Chondrocyte (in vitro differentiated cells): ENCODE results near the gene RXYLT1. TPM values are rescaled to one million over a fixed set of nuclear protein-coding genes. Genes with fewer than 3 reads are reported as not detected.
A peak's percentile ranks its signal among the peaks of the same experiment; 100 is the strongest.

Experiments used
- DNase-seq: peaks from one replicate; pipeline ENCODE4 v3.0.0; 2021; ENCODE audit warnings: mixed read lengths, low spot score
- H3K27ac Mint-ChIP-seq: one replicate; pipeline ENCODE4 v1.8.0; 2021; ENCODE audit warnings: mild to moderate bottlenecking, moderate library complexity, mixed read lengths; ENCODE audit not compliant: unreplicated experiment
- H3K27me3 Mint-ChIP-seq: 2 replicates; pipeline ENCODE4 v1.8.0; 2021; ENCODE audit warnings: low read depth, mixed read lengths
- H3K36me3 Mint-ChIP-seq: 2 replicates; pipeline ENCODE4 v1.8.0; 2021; ENCODE audit warnings: low read depth, mixed read lengths
- H3K4me1 Mint-ChIP-seq: 2 replicates; pipeline ENCODE4 v1.8.0; 2021; ENCODE audit warnings: low read depth, mild to moderate bottlenecking, mixed read lengths
- H3K4me3 Mint-ChIP-seq: one replicate; pipeline ENCODE4 v1.8.0; 2021; ENCODE audit warnings: mild to moderate bottlenecking, moderate library complexity, mixed read lengths; ENCODE audit not compliant: unreplicated experiment
- H3K9me3 Mint-ChIP-seq: 2 replicates; pipeline ENCODE4 v1.8.0; 2021; ENCODE audit warnings: low read depth, mixed read lengths
- total RNA-seq: library from RNA; stranded (reverse); gene quantifications from 3 replicates; pipeline ENCODE4 v1.2.1, GENCODE V29; 2021
- TF ChIP-seq, protein P1 (sequence below): fragments of 200-600 bp; sonication (generic); IDR thresholded peaks from 2 replicates; pipeline ENCODE4 v1.5.0; 2021; ENCODE audit warnings: antibody characterized with exemption, mild to moderate bottlenecking, moderate library complexity

RXYLT1 gene
- total RNA-seq, 1 donor from 2014 or later = 14.4 TPM

DNA sequence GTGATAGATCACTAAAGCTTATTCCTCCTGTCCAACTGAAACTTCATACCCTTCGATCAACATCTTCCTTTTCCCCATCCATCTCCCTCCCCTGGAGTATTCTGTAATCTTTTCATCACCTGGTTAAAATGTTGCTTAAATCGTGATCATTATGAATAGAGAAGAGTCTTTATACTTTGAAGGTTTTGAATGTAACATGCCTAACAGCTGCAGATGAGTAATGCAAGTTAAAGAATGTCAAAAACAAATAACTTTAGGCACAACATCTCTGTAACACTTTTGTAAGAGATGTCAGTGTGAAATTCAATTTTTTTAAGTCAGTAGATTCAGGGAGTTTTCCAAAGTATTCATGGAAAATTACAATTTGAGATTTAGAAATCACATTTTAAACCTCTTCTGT is 25.0 kb downstream of the RXYLT1 start:
- H3K9me3 Mint-ChIP-seq = no peaks in the 10 kb centered on the region
- peak overlapping the region; percentile 1 for H3K27ac Mint-ChIP-seq
- H3K36me3 Mint-ChIP-seq = peaks cover 4% of the 10 kb centered on the region
- no peak overlapping the region for H3K4me3 Mint-ChIP-seq
- H3K4me1 Mint-ChIP-seq = peaks cover 19% of the 10 kb centered on the region
- no peaks in the 10 kb centered on the region for H3K27me3 Mint-ChIP-seq
- no peak for DNase-seq
- TF ChIP-seq, protein P1, sequence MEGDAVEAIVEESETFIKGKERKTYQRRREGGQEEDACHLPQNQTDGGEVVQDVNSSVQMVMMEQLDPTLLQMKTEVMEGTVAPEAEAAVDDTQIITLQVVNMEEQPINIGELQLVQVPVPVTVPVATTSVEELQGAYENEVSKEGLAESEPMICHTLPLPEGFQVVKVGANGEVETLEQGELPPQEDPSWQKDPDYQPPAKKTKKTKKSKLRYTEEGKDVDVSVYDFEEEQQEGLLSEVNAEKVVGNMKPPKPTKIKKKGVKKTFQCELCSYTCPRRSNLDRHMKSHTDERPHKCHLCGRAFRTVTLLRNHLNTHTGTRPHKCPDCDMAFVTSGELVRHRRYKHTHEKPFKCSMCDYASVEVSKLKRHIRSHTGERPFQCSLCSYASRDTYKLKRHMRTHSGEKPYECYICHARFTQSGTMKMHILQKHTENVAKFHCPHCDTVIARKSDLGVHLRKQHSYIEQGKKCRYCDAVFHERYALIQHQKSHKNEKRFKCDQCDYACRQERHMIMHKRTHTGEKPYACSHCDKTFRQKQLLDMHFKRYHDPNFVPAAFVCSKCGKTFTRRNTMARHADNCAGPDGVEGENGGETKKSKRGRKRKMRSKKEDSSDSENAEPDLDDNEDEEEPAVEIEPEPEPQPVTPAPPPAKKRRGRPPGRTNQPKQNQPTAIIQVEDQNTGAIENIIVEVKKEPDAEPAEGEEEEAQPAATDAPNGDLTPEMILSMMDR = no peak

DNA sequence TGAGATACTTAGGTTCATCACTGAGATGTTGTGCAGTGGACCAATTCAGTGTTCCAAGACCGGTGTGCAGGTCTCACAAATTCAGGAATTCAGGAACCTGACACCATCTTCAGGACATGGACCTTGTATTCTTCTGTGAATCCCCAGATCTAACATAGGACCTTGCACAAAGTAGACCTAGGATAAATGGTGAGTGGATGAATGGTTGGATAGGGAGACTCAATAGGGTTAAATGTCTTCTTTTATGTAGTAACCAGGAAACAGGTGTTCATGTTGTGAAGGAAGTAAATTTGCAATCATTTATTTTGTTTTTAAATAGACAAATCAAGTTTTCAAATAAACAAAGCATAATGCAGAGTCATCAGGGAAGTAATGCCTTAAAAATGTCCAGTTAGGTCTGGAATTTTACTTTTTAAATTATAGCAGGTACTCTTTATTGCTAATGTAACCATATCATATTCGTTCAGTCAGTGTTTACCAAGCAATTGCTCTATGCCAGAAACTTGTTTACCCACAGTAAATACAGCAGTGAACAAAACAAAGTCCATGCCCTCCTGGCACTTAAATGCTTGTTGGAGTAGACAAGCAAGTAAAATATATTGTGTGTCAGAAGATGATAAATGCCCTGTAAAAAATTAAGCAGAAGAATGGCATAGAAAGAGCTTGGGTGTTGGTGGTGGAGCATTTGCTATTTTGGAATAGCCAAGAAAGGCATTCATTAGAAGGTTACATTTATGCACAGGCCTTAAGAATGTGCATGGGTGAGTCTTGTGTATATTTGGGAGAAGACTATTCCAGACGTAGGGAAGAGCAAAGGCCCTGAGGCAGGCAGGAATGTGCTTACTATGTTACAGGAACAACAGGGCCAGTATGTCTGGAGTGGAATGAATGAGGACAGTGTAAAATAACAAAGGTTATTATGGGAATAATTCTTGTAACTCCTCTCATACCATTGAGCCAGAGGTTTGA is 26.3 kb downstream of the RXYLT1 start:
- peaks cover 5% of the 10 kb centered on the region for H3K36me3 Mint-ChIP-seq
- no peak for DNase-seq
- H3K27me3 Mint-ChIP-seq = no peaks in the 10 kb centered on the region
- H3K4me3 Mint-ChIP-seq = no peak overlapping the region
- H3K4me1 Mint-ChIP-seq = peaks cover 19% of the 10 kb centered on the region
- H3K27ac Mint-ChIP-seq = no peak overlapping the region
- TF ChIP-seq, protein P1 = no peak
- no peaks in the 10 kb centered on the region for H3K9me3 Mint-ChIP-seq

DNA sequence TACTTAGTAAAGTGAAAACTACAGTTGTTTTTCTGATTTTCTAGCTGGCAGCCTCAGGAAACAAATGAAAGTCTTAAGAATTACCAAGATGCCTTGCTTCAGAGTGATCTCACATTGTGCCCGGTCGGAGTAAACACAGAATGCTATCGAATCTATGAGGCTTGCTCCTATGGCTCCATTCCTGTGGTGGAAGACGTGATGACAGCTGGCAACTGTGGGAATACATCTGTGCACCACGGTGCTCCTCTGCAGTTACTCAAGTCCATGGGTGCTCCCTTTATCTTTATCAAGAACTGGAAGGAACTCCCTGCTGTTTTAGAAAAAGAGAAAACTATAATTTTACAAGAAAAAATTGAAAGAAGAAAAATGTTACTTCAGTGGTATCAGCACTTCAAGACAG is 28.9 kb downstream of the RXYLT1 start:
- Mint-ChIP-seq H3K4me1 (peaks cover 8% of the 10 kb centered on the region), H3K9me3 (no peaks in the 10 kb centered on the region), H3K27ac (no peak overlapping the region), H3K36me3 (peaks cover 5% of the 10 kb centered on the region), H3K27me3 (no peaks in the 10 kb centered on the region), H3K4me3 (no peak overlapping the region)
- no peak for DNase-seq
- TF ChIP-seq, protein P1 = no peak

DNA sequence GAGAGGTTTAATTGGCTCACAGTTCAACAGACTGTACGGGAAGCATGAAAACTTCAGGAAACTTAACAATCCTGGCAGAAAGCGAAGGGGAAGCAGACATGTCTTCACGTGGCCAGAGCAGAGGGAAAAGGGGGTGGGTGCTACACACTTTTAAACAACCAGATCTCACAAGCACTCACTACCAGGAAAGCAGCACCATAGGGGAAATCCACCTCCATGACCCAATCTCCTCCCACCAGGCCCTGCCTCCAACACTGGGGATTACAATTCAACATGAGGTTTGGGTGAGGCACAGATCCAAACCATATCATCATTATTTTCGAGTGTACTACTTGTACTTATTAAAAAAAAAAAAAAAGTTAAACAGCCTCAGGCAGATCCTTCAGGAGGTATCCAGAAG is 29.9 kb downstream of the RXYLT1 start:
- Mint-ChIP-seq H3K27me3 (no peaks in the 10 kb centered on the region), H3K27ac (no peak overlapping the region), H3K36me3 (peaks cover 5% of the 10 kb centered on the region), H3K9me3 (no peaks in the 10 kb centered on the region), H3K4me3 (no peak overlapping the region), H3K4me1 (peaks cover 11% of the 10 kb centered on the region)
- DNase-seq = no peak
- TF ChIP-seq, protein P1 = no peak

DNA sequence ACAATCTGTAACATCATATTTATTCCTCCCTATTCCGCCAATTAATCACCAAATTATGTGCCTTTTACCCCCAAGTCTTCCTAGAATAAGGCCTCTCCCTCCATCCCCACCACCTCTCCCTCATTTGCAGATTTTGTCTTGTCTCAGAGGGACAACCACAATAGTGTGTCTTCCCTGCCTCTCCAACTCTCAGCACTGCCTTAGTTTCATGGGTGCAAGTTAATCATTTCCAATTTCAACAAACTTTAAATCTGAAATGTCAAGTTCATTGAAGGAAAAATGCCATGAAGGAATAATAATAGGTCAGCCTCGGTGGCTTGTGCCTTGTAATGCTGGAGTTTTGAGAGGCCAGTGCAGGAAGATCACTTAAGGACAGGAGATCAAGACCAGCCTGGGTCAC is 31.6 kb downstream of the RXYLT1 start:
- TF ChIP-seq, protein P1 = no peak
- Mint-ChIP-seq H3K4me3 (no peak overlapping the region), H3K27me3 (no peaks in the 10 kb centered on the region), H3K36me3 (peaks cover 5% of the 10 kb centered on the region), H3K27ac (no peak overlapping the region), H3K9me3 (no peaks in the 10 kb centered on the region), H3K4me1 (peaks cover 8% of the 10 kb centered on the region)
- DNase-seq = no peak
